ENCODE measurements around the gene MED23.

- TF ChIP-seq POLR2A (IDR thresholded peaks at IDR 0.05) (no peak), CTCF (IDR thresholded peaks at IDR 0.05) (no peak)
Observed at GRCh38 chr6:131565056-131565455, 63.0 kb downstream of the MED23 start.
